Osteocyte (in vitro differentiated cells): Measurements from ENCODE around the gene GDF10. TPM values are rescaled to one million over a fixed set of nuclear protein-coding genes. Genes with fewer than 3 reads are reported as not detected.

Experiments
- DNase-seq: peaks from one replicate; pipeline ENCODE4 v3.0.0; 2021; ENCODE audit warnings: mixed read lengths; ENCODE audit not compliant: unreplicated experiment; ENCODE audit errors: extremely low spot score
- H3K27ac Mint-ChIP-seq: one replicate; pipeline ENCODE4 v1.8.0; 2021; ENCODE audit warnings: mild to moderate bottlenecking, mixed read lengths; ENCODE audit not compliant: unreplicated experiment
- H3K27me3 Mint-ChIP-seq: one replicate; pipeline ENCODE4 v1.8.0; 2021; ENCODE audit warnings: mixed read lengths; ENCODE audit not compliant: unreplicated experiment
- H3K36me3 Mint-ChIP-seq: one replicate; pipeline ENCODE4 v1.8.0; 2021; ENCODE audit warnings: mixed read lengths; ENCODE audit not compliant: unreplicated experiment
- H3K4me1 Mint-ChIP-seq: one replicate; pipeline ENCODE4 v1.8.0; 2021; ENCODE audit warnings: mixed read lengths; ENCODE audit not compliant: unreplicated experiment
- H3K4me3 Mint-ChIP-seq: one replicate; pipeline ENCODE4 v1.8.0; 2021; ENCODE audit warnings: mild to moderate bottlenecking, moderate library complexity, mixed read lengths; ENCODE audit not compliant: unreplicated experiment
- H3K9me3 Mint-ChIP-seq: one replicate; pipeline ENCODE4 v1.8.0; 2021; ENCODE audit warnings: mixed read lengths; ENCODE audit not compliant: unreplicated experiment
- total RNA-seq: library from RNA; stranded (reverse); gene quantifications from 2 replicates; pipeline ENCODE4 v1.2.1, GENCODE V29; 2021
- TF ChIP-seq, protein P1 (sequence below): fragments of 200-600 bp; sonication (generic); IDR thresholded peaks from 2 replicates; pipeline ENCODE4 v1.5.0; 2021; ENCODE audit warnings: antibody characterized with exemption, mild to moderate bottlenecking, moderate library complexity

The GDF10 gene
- total RNA-seq, 1 donor from 2014 or later = not detected

DNA sequence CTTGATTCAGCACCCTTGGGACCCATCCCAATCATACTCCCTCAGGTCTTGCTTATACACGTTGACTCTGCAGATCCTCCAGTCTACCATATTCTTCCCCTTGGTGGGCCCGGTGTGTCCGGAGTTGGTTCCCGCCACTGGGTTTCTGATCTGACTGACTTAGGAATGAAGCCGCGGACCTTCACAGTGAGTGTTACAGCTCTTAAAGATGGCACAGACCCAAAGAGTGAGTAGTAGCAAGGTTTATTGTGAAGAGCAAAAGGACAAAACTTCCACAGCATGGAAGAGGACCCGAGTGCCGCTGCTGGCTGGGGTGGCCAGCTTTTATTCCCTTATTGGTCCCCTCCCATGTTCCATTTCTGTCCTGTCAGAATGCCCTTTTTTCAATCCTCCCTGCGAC is 5.9 kb upstream of the GDF10 start:
- H3K9me3 Mint-ChIP-seq = no peaks in the 10 kb centered on the region
- TF ChIP-seq, protein P1, sequence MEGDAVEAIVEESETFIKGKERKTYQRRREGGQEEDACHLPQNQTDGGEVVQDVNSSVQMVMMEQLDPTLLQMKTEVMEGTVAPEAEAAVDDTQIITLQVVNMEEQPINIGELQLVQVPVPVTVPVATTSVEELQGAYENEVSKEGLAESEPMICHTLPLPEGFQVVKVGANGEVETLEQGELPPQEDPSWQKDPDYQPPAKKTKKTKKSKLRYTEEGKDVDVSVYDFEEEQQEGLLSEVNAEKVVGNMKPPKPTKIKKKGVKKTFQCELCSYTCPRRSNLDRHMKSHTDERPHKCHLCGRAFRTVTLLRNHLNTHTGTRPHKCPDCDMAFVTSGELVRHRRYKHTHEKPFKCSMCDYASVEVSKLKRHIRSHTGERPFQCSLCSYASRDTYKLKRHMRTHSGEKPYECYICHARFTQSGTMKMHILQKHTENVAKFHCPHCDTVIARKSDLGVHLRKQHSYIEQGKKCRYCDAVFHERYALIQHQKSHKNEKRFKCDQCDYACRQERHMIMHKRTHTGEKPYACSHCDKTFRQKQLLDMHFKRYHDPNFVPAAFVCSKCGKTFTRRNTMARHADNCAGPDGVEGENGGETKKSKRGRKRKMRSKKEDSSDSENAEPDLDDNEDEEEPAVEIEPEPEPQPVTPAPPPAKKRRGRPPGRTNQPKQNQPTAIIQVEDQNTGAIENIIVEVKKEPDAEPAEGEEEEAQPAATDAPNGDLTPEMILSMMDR = no peak
- H3K4me3 Mint-ChIP-seq = no peak overlapping the region
- peaks cover 56% of the 10 kb centered on the region for H3K27me3 Mint-ChIP-seq
- H3K27ac Mint-ChIP-seq = no peak overlapping the region
- no peaks in the 10 kb centered on the region for H3K36me3 Mint-ChIP-seq
- peaks cover 4% of the 10 kb centered on the region for H3K4me1 Mint-ChIP-seq
- peak; percentile 75 for DNase-seq

DNA sequence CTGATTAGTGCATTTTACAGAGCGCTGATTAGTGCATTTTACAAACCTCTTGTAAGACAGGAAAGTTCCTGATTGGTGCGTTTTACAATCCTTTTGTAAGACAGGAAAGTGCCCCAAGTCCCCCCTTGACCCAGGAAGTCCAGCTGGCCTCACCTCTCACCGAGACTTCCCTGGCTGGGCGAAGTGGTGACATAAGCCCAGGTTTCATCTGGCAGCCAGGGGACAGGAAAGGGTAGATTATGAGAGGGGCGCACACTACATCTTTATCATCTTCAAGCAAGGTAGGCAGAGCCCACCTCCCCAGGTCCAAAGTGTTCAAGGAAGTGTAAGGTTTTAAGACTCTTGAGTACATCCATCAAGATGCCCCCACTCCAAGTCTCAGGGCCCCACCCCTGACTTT is 5.5 kb upstream of the GDF10 start:
- Mint-ChIP-seq H3K4me3 (no peak overlapping the region), H3K27me3 (peaks cover 61% of the 10 kb centered on the region)
- TF ChIP-seq, protein P1 = no peak

DNA sequence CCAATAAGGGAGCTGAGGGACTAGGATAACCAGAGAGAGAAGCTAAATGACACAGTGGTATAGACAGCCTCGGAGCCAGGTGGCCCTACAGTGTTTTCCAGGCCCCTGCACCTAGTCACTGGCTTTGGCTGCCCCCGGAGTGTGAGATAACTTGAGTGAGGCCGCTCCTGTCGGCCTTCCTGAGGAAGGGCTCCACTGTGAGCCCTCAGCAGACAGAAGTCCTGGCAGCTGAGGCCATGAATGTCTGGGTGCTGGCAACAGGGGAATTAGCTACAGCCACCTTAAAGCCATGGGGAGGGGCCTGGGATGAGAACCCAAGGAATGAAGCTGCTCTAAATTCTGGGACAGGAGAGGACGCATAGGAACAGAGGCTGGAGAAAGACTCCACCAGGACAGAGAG is 4.6 kb upstream of the GDF10 start:
- no peaks in the 10 kb centered on the region for H3K9me3 Mint-ChIP-seq
- no peak overlapping the region for H3K4me3 Mint-ChIP-seq
- DNase-seq = no peak
- no peak overlapping the region for H3K27ac Mint-ChIP-seq
- no peaks in the 10 kb centered on the region for H3K36me3 Mint-ChIP-seq
- TF ChIP-seq, protein P1 = no peak
- peaks cover 7% of the 10 kb centered on the region for H3K4me1 Mint-ChIP-seq
- peaks cover 64% of the 10 kb centered on the region for H3K27me3 Mint-ChIP-seq

More for the DNA sequence above, 5.5 kb upstream of the GDF10 start:
- peak; percentile 60 for DNase-seq
- Mint-ChIP-seq H3K4me1 (peaks cover 4% of the 10 kb centered on the region), H3K36me3 (no peaks in the 10 kb centered on the region), H3K9me3 (no peaks in the 10 kb centered on the region), H3K27ac (no peak overlapping the region)

DNA sequence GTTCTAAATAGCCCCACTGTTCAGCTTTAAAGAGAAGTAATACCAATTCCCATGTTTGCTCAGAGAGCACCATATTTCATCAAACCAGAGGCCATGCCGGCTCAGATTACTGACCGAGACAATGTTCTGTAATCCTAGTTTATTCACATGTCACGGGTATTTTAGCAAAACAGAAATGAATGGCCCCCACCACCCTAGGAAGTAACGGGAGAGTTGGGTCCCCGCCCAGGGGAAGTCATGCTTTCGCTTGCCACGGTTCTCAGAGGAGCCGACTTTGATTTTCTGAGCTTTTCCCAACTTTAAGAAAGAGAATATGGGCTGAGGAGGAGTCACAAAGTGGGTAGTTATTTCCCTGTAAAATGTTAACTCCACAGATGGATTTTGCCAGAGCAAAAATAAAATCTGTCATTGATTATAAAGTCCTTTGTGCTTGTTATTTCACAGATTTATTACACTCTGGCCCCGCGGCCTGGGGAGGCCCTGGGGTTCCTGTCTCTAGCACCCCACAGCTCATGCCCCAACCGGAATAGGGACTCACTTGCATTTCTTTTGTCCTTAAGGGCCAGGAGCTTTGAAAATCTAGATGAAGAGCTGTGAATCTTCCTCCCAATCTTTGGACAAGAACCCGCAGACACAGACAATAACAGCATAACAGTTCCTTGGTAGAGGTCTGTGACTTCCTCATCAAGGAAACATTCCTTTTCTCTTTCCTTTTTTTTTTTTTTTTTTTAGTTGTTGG is 3.7 kb upstream of the GDF10 start:
- H3K9me3 Mint-ChIP-seq = no peaks in the 10 kb centered on the region
- H3K4me1 Mint-ChIP-seq = peaks cover 10% of the 10 kb centered on the region
- DNase-seq = no peak
- H3K36me3 Mint-ChIP-seq = no peaks in the 10 kb centered on the region
- H3K27me3 Mint-ChIP-seq = peaks cover 69% of the 10 kb centered on the region
- no peak overlapping the region for H3K27ac Mint-ChIP-seq
- H3K4me3 Mint-ChIP-seq = no peak overlapping the region
- TF ChIP-seq, protein P1 = no peak

DNA sequence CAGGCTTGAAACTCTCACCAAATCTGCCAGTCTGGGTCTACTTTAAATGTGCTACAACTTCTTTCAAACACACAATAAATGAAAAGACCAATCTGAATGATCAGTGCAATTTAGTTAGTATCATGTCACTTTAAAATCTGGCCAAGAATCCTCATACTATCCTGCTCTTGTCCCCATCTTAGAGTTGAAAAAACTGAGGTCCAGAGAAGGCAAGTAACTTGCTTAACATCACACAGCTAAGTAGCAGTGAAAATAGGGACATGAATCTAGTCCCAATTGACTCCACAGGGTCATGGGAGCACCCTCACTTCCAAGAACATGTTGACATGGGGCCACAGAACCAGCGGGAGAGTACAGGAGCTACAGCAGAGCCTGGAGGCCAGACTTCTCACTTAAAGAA is 3.1 kb upstream of the GDF10 start:
- Mint-ChIP-seq H3K27ac (no peak overlapping the region), H3K27me3 (peaks cover 70% of the 10 kb centered on the region), H3K4me3 (no peak overlapping the region)

More for the DNA sequence above, 3.1 kb upstream of the GDF10 start:
- H3K4me1 Mint-ChIP-seq = peaks cover 10% of the 10 kb centered on the region
- no peaks in the 10 kb centered on the region for H3K36me3 Mint-ChIP-seq
- TF ChIP-seq, protein P1 = no peak
- no peaks in the 10 kb centered on the region for H3K9me3 Mint-ChIP-seq
- no peak for DNase-seq
